ENCODE measurements around the gene APP. TPM values are rescaled to one million over a fixed set of nuclear protein-coding genes. Genes with fewer than 3 reads are reported as not detected.

APP gene
- 266 and 329 TPM in 2 replicates for total RNA-seq (2014; rRNA removed)
- polyA plus RNA-seq (2012) = 313 TPM

GRCh38 chr21:26170471-26171257 is at the start of gene APP:
Gene APP, minus strand, starts transcription at chr21:26170770. Its CDS starts 150 bp downstream, at chr21:26170620.
- peak; percentile 71 for DNase-seq (ENCODE audit: low read depth)

DNA sequence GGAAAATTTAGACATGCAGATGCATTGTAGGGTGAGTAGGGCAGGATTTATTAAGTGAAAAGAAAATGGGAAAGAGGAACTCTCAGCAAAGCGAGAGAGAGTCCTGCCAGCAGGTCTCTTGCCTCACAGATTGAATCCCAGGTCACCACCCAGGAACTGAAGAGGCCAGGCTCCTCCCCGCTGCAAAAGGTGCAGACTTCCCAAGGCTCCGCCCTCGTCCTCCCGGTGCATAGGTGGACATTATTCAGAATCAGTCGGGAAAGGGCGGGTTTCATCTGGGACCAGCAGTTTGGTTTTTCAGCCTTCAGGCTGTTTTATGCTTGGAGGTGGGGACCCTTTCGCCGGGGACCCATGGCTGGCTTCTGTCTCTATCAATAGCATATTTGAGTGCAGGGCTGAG is 41.6 kb upstream of the APP start:
- DNase-seq (ENCODE audit: low read depth) = no peak

DNA sequence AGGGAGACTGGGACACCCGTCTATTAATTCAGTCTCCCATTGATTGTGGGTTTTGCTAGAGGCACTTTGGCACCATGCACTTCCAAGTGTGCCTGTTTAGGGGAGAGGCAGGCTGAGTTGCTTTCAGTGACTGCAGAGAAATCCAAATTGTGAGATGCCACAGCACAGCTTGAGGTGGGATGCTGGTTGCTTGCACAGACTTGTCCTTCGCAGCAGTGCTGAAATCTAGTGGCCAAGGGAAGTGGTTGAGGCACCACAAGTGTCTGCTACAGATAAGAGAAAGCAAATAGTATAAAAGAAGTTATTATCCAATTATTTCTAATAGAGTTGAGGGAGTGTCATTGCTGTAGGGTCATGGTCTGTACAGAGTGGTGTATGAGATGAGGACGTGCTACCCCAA is 40.0 kb upstream of the APP start:
- no peak for DNase-seq (ENCODE audit: low read depth)

DNA sequence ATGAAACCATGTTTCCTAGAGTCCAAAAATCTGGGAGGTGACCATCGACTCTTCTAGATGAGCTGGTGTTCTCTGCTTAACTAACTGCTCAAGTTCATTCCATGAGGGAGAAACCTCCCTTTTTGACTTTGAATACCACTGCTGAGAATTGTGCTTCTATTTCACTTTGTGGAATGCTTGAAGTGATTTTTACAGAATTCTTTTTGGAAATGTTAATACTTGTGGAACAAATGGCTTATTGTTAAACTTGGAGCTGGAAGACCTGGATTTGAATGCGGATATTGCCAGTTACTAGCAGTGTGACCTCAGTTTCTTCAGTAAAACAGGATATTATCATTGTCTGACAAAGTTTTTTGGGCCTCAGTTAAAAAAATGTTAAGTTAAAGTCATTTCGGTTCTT is 36.5 kb upstream of the APP start:
- no peak for DNase-seq (ENCODE audit: low read depth)

DNA sequence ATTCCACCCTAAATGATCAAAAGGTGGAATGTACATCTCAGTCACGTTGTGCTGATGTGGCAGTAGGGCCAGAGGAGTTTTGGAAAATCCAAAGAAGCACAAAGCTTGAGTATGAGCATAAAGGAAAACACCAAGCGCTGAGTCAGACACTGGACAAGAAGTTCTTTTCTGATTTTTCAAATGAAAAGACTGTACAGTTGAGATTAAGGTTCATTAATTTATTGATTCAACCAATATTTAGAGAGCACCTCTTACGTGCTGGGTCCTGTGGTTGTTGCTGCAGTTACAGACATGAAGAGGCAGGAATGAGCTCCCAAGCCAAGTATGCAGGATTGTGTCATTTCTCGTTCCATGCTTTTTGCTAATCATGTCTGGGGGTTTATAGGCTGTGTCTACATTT is 28.9 kb upstream of the APP start:
- DNase-seq (ENCODE audit: low read depth) = peak; percentile 52

DNA sequence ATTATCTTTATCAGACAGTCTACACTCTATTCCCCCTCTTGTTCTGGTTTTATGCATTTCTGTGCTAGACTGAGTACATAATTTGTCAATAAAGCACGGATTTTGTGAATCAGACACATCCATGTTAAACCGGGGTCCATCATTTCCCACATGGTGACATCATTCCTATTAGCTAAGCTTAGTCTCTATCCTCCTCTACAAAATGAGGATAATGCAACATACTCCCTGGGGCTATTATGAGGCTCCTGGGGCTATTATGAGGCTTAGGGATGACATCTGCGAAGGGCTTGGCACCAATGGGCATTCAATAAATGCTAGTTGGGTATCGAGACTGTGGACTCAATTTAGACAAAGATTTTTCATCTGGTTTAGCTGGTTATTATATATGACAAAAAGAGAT is 25.1 kb upstream of the APP start:
- no peak for DNase-seq (ENCODE audit: low read depth)

- peak; percentile 34 for DNase-seq (ENCODE audit: low read depth)
Observed at GRCh38 chr21:26194811-26195251, 24.3 kb upstream of the APP start.

DNA sequence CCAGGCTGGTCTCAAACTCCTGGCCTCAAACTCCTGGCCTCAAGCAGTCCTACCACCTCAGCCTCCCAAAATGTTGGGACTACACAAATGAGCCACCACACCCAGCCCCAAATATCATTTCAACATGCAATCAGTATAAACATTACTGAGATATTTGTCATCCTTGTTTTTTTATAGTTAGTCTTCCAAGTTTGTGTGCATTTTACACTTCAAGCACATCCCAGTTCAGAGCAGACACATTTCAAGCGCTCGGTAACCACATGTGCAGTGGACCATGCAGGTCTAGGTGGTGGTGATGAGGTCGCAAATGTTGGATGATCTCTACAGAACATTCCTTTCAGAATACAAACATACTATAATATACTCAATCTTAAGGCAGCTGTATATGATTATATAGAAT is 23.8 kb upstream of the APP start:
- DNase-seq (ENCODE audit: low read depth) = no peak

DNA sequence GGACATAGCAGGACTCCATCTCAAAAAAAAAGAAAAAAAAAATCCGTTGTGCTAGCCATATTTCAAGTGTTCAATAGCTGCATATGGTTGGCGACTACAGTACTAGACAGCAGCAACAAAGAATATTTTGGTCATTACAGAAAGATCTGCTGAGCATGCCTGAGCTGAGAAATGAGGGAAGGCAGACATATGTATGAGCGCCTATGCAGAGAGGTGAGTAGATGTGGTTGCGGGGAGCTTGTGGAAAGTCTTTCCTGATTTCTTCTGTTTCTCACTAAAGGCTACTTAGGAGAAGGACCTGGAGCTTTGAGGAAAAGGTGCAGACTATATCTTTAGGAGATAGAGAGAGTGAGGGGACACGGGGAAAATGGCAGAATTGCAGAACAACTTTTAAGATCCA is 21.0 kb upstream of the APP start:
- DNase-seq (ENCODE audit: low read depth) = no peak

DNA sequence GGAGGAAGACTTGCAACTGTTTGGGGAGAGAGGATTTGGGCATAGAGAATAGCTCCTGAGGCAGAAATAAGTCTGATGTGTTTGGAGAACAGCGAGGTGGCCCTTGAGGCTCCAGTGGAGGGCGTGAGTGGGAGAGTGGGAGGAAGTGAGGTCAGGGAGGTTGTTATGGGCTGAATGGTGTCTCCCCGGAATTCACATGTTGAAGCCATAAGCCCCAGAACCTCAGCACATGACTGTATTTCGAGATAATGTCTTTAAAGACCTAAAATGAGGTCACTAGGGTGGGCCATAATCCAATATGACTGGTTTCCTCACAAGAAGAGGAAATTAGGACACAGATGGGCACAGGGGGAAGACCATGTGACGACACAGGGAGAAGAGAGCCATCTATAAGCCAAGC is 17.9 kb upstream of the APP start:
- no peak for DNase-seq (ENCODE audit: low read depth)

DNA sequence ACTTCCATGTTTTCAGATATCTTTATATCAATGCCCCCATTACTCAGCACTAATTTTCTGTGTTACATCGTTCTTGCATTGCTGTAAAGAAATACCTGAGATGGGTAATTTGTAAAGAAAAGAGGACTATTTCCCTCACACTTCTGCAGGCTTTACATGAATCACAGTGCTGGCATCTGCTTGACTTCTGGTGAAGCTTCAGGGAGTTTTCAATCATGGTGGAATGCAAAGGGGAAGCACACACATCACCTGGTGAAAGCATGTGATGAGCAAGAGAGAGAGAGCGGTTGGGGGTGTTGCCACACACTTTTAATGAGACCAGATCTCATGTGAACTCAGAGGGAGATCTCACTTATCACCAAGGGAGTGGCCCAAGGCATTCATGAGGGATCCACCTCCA is 14.9 kb upstream of the APP start:
- DNase-seq (ENCODE audit: low read depth) = no peak

DNA sequence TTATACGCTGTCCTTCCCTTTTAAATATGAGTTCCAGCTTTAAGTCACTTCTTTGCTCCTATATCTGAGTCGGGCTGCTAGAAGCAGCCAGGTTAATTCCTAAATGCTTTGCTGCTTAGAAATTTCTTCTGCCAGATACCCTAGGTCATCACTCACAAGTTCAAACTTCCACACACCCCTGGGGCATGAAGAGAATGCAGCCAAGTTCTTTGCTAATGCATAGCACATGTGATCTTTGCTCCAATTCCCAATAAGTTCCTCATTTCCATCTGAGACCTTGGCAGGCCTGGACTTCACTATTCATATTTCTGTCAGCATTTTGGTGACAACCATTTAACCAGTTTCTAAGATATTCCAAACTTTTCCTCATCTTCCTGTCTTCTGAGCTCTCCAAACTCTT is 14.5 kb upstream of the APP start:
- no peak for DNase-seq (ENCODE audit: low read depth)

DNA sequence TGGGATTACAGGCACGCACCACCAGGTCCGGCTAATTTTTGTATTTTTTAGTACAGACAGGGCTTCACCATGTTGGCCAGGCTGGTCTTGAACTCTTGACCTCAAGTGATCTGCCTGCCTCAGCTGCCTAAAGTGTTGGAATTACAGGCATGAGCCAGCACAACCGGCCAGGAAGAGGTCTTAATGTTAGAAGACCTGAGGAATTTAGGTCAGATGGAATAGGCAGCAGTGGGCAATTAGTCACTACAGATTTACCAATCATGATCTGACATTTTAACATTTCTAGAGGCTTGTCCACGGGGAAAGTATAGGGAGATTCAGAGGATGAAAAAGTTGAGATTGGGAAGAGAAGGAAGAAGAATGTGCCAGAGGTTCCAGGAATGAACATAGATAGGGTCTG is 8.9 kb upstream of the APP start:
- DNase-seq (ENCODE audit: low read depth) = peak; percentile 65

- DNase-seq (ENCODE audit: low read depth) = peak; percentile 46
Observed at GRCh38 chr21:26177746-26178426, 7.3 kb upstream of the APP start.

GRCh38 chr21:26177187-26177586 is 6.6 kb upstream of the APP start:
- peak; percentile 98 for DNase-seq (ENCODE audit: low read depth)

- DNase-seq (ENCODE audit: low read depth) = no peak
Observed at GRCh38 chr21:26171258-26172100, 909 bp upstream of the APP start.

DNA sequence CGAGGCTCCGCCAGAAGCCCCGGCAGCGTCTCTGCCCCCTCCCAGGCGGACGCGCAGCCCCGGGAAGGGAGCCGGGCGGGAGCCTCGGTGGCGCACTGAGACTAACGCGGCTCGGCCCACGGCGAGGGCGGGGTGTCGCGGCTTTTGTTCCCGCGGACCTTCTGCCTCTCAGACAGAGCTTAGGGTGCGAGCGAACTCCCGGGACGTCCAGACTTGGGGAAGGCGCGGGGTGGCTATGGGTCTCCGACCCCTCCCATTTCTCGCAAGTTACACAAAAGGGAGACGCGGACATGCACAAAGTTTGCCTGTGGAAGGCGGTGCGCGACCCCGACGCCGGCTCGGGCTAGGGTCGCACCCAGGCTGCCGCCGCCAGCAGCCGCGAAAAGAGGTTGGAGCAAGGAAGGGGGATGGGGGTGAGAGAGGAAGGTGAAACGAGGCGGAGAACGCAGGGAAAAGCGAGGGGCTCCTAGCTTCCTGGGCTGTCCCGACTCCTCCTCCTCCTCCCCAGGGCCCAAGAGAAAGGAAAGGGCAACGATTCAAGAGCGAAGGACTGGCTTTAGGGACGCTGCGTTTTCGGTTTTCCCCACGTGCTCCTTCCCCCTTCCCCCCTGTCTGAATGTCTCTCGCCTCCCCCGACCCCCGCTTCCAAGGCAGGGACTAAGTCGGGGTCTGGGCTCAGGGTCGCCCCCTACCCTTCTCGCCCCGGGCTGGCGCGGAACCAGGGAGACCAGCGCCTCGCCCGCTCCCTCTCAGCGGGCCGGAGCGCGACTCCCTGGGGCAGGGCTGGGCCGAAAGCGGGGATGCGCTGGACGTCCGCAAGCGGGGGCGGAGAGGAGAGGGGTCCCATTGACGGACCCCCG is 729 bp downstream of the APP start:
- DNase-seq (ENCODE audit: low read depth) = peak; percentile 65

- peak; percentile 68 for DNase-seq (ENCODE audit: low read depth)
Observed at GRCh38 chr21:26169061-26169610, 1.4 kb downstream of the APP start.

GRCh38 chr21:26168371-26168770 is 2.2 kb downstream of the APP start:
- DNase-seq (ENCODE audit: low read depth) = no peak

DNA sequence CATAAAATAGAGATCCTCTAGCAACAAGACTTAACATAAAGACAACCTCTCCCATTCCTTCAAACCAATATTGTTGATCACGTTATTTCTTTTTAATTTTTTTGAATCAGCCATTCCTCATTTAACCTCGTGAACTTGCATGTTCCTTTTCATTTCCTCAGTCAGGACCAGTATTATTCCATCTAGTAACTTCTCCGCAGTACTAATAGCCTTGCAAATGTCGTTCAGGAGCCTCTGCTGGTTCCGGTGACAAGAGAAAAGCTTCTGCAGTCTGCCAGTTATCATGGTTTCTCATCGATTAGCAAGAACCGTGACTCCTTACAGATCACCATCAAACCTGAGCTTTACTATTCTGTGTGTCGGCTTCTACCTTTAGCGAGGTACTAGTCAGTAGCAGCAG is 3.0 kb downstream of the APP start:
- no peak for DNase-seq (ENCODE audit: low read depth)

DNA sequence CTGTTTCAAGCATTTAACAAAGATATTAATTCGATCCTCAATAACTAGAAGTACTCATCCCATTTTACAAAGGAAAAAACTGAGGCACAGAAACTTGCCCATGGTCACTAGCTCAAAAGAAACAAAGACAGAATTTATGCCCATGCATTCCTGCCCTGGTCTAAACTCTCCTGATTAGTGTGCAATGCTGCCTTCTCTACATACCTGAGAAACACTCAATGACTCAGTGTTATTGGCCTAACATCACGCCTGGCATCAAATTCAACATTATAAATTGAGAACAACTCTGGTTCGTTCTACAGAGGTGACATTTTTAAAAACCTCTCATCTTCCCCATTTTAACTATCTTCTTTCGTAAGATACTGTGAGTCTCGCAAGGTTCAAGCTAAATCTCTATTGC is 5.2 kb downstream of the APP start:
- DNase-seq (ENCODE audit: low read depth) = no peak
